Middle frontal gyrus (tissue), 1 donor: ENCODE measurements around the gene EEFSEC.

Source experiments
- DNase-seq: peaks from one replicate; pipeline ENCODE4 v3.0.0-alpha.2; 2015; ENCODE audit warnings: low spot score; ENCODE audit errors: extremely low spot score

Gene EEFSEC

DNA sequence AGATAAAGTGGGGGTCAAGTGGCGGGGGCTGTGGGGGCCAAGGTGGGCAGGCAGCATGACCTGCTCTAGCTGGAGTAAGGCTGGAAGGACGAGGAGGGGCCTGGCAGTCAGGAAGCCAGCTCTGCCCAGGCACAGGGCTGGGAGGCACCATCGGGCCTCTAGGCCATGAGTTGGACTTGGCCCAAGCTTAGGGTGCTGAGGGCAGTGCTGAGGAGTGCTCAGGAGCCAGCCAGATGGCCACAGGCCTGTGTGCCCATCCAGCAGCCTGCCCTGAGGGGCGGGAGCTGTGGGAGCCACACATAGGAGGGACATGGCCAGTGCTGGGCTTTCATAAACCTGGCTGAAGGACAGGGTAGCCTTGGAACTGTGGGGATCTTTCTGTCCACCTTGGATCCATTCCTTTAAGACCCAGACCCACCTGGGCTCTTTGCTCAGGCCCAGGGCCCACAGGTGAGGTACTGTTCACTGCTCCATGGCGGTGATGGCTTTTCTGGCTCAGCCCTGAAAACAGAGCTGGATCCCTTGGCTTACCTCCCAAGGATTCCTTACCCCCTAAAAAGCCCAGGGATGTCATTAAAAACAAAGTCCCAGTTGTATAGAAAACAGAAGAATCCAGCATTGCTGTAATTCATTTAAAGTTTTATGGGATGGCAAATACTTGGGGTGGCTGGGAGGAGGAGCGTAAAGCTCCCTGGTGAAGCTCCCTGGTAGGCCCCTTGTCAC, 176.4 kb downstream of the EEFSEC start:
- no peak for DNase-seq

DNA sequence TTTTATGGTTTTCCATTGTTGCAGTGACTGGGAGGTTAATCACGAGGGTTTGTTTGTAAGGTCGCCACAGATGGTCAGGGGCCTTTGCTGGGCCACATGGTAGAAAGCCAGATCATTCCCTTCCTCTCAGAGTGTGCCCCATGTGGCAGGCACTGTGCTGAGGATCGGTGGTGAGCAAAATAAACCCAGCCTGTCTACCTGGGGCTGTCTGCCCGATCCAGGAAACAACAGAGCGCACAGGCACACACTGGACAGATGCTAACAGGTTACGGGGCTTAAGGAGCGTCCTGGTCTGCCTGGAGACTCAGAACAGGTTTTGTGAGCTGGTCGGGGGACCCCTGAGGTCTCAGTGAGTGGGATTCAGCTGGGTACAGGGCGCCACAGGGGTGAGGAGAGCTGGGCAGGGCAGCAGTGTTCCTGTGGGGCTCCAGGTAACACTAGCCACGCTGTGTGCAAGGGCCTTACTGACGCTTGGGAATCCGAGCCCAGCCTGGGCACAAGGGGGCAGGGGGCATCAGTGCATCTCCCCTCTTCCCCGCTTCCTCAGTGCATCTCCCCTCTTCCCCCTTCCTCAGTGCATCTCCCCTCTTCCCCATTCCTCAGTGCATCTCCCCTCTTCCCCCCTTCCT, 177.0 kb downstream of the EEFSEC start:
- DNase-seq = no peak

DNA sequence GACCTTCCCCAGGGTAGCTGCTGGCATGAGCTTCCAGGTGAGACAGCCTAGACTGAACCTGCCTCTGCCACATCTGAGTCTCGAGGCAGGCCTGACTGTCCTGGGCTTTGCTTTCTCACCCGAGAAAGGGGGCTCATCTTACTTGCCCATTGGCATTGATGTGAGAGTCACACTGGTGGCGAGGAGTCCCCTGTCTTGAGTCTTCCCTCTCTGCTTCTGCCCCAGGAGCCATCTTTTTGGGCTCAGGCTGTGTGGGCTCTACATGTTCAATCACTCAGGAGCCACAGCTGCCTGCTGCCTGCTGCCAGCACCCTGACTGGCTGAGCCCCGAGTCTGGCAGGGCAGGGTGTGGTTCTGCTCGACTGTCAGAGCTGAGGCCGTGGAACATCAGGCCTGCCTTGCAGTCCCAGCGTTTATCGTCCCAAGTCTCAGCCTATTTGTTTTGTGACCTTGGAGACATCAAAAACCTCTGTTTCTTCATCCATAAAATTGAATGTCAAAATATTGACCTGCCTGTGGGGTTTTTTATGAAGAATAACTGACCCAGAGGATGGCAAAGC, 180.9 kb downstream of the EEFSEC start:
- no peak for DNase-seq

DNA sequence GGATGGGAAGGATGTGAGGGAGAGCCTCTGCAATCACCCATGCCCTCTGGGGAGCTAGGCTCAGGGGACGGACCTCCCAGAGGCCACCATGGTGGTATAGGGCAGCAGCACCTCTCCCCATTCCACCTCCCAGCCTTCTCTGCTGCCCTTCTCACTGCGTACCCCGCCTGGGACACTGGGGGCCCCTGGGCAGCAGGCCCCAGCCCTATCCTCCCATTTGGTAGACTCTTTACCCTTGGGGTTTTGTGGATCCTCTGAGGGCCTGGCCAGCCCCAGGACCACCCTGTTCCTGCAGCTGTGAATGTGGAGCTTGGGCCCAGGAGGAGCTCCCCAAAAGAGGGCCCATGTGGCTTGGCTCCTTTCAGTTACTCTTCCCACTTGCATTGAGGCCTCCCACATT, 181.5 kb downstream of the EEFSEC start:
- DNase-seq = no peak

DNA sequence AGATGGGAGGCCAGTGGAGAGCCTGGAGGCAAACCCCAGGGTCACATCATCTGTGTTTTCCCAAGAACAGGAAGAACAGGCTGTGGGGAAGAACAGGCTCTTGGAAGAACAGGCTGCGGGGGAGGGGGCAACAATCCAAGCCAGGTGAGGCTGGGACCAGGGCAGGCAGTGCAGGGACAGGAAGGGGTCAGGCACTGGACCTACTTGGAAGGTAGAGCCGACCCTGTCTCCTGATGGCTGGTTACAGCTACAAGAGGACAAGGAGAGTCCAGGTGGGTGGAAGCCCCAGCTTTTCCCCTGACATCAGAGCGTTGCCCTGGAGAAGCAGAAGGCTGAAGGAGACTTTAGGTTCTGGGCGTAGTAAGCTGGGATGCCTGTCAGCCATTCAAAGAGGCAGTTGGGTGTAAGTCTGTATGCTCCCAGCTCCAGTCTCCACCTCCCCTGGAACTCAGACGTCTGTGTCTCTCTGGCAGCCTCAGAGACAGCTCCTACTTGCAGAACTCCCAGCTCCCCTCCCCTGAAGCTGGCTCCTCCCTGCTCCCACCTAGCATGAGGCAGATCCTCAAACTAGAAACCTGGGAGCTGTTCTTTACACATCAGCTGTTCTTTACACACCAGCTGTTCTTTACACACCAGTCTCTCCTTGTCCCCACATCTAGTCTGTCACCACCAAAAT, 182.5 kb downstream of the EEFSEC start:
- no peak for DNase-seq

DNA sequence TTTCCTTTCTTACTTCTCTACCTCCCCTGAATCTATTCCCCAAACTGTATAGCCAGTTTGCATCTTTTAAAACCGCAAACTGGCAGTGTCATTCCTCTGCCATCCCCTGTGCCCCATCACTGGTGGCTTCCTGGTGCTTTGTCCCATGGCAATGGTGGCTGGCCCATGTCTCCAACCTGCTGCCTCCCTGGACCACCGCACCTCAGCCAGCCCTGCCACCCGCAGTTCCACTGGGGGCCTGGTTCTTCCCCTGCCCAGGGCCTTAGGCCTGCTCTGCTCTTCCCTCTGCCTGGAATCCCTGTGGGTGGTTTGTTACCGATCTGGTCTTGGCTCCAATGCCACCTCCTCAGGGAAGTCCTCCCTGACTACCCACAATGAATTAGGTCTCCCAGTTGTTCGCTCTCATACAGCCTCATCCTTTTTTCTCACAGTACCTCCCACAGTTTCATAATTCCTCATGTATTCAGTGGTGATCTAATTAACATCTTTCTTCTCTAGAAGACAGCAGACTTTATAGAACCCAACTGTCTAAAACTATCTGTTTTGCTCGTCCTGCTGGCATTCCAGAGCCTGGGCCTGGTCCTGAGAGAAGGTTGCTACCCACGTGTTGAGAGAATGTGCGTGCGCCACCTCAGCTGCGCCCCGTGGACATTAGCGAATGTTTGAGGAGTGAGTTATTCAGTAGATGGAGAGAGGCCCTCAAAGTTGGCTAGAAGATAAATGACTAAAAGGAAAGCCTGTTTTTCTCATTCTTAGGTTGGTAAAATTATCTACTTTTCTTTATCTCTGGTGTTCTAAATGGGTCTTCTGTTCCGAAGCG, 183.3 kb downstream of the EEFSEC start:
- no peak for DNase-seq

DNA sequence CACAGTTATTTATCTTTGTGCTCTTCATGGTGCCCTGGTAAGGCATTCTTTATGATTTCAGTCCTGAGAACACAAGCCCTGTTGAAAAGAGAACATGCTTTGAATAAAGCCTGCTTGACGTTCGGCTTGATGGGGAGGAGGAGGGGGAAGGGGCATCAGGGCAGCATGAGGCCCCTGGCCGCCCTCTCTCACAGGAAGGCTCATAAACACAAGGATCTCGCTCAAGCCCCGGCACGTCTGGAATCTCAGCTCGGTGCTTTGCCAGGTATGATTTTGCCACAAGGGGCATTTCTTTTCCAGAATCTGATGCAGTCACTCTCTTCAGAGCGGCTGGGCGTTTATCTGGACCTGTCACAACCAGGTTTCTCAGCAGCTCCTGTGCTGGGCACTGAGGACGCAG, 184.0 kb downstream of the EEFSEC start:
- no peak for DNase-seq

DNA sequence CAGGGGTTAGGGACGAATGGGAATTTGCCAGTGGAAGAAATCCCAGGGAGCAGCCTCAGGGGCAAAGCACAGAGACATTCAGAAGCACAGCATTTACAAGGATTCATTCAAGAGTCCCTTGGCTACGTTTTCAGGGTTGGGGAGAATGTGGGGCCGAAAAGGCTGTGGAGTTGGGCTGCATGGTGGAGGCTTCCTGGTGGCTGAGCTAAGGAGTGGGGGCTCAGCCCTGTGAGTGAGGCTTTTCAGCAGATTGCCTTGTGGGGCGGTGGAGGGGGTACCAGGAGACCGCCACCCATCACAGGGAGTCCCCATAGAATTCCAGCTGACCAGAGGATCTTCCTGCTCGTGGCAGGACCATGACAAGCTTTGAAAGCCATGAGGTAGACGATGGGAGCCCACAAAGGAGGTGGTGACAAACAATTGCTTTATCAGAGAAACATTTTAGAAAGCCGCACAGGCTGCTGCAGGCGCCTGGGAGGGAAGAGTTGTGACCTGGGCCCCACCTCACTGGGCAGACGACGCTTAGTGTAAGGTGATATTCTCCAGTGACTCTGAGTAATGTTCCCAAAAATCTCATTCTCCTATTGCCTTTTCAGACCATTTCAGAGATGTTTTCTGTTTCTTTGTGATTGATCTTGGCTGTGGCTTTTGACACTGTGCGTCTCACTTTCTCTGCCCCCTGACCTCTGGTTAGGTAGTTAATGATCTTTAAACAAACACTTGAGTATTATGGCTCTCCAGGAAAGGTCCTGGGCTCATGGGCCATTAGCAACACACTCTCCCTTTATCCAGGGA, 185.5 kb downstream of the EEFSEC start:
- no peak for DNase-seq

DNA sequence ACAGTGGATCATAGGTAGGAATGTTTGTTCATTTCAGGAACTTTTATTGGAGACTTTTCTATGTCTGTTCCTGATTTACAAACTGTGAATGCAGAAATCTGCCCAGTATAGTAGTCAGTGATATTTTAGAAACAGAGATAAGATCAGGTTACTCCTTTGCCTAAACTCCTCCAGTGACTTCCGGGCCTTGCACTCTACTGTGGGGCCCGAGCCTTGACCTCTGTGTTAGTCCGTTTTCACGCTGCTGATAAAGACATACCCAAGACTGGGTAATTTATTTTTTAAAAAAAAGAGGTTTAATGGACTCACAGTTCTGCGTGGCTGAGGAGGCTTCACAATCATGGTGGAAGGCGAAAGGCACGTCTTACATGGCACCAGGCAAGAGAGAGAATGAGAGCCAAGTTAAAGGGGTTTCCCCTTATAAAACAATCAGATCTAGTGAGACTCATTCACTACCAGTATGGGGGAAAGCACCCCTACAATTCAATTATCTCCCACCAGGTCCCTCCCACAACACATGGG, 186.3 kb downstream of the EEFSEC start:
- no peak for DNase-seq

DNA sequence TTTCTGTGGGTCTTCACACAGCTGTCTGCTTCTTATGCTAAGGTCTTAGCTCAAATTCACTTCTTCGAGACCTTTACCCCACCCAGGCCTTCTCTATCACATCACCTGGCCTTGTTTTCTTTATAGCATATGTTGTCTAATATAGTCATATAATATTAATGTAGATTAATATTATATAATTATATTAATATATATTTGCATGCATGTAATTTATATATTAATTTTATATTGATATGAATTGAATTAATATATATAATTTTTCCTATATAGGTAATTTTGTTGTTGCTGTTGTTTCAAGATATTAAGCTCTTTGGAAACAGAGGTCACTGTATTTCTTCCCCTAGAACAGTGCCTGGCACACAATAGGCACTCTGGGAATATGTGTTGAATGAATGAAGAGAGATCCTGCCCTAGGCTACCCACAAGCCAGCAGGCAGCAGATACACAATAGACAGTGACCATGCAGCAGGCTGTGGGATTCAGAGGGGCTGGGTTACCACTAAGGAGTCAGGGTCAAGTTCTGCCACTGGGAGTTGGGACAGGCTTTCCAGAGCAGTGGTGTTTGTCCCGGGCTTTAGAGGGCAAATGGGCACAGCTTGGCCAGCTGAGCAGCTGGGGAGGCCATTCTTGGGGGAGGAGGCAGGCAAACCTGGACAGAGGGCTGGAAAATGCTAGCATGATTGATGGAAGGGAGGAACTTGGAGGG, 187.1 kb downstream of the EEFSEC start:
- DNase-seq = no peak

DNA sequence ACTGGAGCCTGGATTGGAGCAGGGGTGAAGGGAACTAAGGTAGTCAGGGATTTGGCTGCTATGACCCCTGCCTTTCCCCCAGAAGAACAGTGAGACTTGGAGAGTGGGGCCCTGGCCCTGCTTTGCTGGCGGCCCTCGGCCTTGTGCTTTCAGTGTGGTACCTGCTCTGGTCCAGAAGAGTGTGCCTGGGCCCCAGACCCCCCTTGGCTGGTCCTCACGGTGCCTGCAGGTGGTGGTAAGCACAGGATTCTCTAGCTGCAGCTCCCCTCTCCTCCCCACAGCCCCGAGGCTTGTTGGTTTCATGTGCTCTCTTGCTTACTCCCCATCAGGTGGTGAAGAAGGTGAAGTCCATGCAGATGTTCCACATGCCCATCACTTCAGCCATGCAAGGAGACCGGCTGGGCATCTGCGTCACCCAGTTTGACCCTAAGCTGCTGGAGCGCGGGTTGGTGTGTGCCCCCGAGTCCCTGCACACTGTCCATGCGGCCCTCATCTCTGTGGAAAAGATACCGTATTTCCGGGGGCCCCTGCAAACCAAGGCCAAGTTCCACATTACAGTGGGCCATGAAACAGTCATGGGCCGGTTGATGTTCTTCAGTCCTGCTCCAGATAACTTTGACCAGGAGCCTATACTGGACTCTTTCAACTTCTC, 187.7 kb downstream of the EEFSEC start:
- DNase-seq = no peak

DNA sequence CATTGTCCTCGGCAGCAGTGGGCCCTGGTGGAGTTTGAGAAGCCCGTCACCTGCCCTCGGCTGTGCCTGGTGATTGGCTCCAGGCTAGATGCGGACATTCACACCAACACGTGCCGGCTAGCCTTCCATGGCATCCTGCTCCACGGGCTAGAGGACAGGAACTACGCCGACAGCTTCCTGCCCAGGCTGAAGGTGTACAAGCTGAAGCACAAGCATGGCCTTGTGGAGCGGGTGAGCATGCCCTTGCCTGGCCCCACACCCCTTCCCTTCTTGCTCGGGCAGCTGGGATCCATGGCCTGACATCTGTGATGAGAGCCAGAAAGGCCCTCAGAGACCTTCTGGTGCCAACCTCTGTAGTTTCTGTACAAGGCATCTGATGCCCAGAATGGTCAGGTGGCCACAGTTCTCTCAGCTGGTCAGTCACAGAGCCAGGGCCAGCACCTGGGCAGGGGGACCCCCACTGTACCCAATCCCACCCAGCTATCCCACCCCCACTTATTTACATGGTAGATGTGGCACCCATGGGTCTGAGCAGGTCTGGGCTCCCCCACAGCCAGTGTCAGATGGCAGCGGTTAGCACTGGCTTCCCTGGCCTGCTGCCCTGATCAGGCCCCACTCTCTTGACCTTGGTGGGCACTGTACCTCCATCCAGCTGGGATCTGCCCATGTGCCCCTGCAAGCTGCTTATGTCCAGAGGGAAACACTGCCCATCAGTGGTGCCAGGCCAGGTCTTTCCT, 188.5 kb downstream of the EEFSEC start:
- no peak for DNase-seq

DNA sequence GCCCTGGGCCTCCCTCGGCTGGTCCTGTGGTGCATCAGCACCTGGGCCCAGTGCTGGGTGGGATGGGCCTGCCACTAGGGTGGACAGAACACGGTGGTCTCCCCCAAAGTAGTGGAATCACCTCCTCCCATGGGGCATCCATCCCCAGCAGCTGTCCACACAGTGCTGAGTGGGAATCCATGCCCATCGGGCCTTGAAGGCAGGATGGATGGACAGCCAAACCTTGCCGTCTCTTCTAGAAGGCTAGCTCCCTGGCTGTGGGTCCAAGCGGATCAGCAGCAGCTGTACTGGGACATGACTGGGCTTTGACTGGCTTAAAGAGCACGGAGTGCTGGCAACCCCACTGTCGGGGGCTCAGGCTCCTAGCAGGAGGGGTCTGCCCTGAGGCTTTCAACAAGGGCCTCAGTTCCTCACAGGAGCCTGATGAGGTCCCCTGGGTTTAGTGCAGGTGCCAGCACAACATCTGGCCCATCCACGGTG, 189.5 kb downstream of the EEFSEC start:
- no peak for DNase-seq

DNA sequence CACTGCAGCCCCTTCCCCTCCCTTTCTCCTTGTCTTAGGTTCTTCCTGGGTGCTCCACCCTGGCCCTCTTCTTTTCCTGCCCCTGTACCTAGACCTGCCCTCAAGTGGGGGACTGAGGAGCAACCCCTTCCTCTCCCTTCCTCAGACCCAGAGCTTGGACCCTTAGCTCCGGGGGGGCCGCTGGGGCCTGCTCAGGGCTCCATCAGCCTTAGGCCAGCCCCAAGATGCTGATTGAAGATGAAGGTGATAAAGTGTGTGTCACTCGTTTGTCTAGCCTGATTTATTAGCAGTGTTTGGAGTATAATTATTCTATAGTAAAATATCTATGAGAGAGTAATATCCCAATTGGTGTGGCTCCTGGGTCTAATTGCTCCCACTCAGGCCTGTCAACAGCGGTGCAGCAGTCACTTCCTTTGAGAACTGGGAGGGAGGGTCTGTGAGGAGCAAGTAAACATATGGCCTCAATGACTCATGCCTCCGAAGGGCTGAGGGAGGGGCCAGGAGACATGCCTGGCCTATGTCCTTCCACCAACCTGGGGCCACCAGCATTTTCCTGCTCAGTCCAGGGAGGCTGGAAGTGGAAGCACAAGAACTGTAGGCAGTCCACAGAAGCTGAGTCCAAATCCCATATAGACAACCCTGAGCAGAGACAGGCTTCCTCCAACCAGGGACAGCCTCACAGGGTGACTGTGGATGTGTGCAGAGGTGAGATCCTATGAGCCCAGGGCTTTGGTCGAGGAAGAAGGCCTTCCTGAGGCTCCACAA, 190.2 kb downstream of the EEFSEC start:
- DNase-seq = no peak

DNA sequence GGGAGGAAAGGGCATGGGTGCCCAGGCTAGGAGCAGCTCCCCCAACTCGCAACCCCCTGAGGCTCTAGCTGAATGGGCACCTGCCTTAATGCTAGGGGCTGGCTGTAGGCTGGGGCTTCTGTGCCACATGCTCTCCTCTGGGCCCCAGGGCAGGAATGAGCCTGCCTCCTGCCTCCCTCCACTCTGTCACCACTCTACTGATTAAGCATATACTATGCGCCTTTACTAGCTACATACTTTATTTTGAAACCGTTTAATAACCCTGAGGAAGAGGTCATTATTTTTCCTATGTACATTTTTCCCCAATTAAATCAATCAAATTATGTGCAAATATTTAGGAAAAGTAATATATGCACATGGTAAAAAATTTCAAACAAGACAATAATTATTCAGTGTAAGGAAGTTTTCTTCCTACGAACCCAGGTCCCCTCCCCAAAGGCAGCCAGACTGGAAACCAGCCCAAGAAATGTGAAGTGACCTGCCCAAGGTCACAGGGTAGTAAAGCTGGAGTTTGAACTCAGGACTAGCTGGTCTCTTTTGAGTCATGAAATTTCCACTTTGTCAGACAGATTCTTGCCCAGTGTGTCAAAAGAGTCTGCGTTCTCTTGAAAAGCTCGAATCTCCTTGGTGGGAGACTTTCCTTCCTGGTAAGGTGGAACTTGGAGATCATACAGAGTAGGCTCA, 190.9 kb downstream of the EEFSEC start:
- DNase-seq = no peak

DNA sequence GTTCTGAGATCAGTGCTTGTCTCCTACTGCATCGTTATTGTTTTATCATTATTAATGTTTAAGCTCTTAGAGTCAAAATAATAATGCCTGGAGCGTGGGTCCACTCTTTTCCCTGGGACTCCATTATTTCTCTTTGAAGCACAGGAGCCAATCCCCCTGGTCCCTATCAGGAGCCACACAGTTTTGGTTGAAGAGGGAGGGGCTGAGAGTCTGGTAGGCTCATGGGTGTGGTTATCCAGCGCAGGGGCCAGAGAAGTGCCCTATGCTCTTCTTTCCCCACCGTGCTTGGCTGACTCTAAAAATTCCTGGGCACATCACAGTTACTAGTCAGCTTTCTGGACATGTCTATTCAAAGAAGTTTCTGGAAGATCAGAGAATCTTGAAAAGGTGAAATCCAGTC, 191.9 kb downstream of the EEFSEC start:
- DNase-seq = no peak

DNA sequence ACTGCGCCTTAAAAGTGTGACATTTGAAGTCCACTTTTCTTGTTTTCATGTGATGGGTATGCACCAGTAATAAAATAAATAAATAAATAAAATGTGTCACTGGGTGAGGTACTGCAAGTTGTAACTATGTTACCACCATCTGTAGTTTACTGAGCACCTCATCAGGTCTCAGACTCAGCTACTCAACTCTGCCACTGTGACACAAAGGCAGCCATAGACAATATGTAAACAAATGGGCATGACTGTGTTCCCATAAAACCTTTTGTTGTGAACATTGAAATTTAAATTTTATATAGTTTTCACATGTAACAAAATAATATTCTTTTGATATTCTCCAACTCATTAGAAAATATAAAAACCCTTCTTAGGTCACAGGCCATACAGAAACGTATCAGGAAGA, 193.3 kb downstream of the EEFSEC start:
- DNase-seq = no peak
